GM10266 (cell line): ENCODE results near the gene SCD5.

ENCODE experiments used
- DNase-seq: peaks from one replicate; pipeline ENCODE4 v3.0.0; 2012; ENCODE audit errors: extremely low spot score
- CTCF ChIP-seq: IDR thresholded peaks from 2 replicates; pipeline ENCODE4 v1.5.1; 2012; ENCODE audit warnings: mild to moderate bottlenecking, low read depth; ENCODE audit not compliant: control insufficient read depth, insufficient read depth; ENCODE audit errors: missing control alignments

SCD5 gene

GRCh38 chr4:82761229-82761628 is 37.4 kb downstream of the SCD5 start:
- DNase-seq = no peak
- TF ChIP-seq CTCF = no peak

GRCh38 chr4:82758701-82759685 is 39.6 kb downstream of the SCD5 start:
- no peak for DNase-seq
- no peak for TF ChIP-seq CTCF

GRCh38 chr4:82756061-82756460 is 42.5 kb downstream of the SCD5 start:
- DNase-seq = no peak
- TF ChIP-seq CTCF = no peak

- no peak for TF ChIP-seq CTCF
- no peak for DNase-seq
Observed at GRCh38 chr4:82755650-82756049, 42.9 kb downstream of the SCD5 start.

GRCh38 chr4:82754513-82755165 is 44.0 kb downstream of the SCD5 start:
- DNase-seq = no peak
- TF ChIP-seq CTCF = no peak

- no peak for DNase-seq
- no peak for TF ChIP-seq CTCF
Observed at GRCh38 chr4:82753725-82754410, 44.7 kb downstream of the SCD5 start.
